Left ventricle myocardium inferior (tissue), 1 donor: Measurements from ENCODE around the gene RAD23A. TPM values are rescaled to one million over a fixed set of nuclear protein-coding genes. Genes with fewer than 3 reads are reported as not detected.
A peak's percentile ranks its signal among the peaks of the same experiment; 100 is the strongest.
"Not testable (repeated sequence)": the region's sequence is repeated elsewhere in the genome, so short reads cannot be mapped to it uniquely, and the experiment has no call there.

Experiments
- DNase-seq: peaks from one replicate; pipeline ENCODE4 v3.0.0-alpha.2; 2020
- H3K27ac ChIP-seq: fragments of 200-600 bp; replicated peaks from 2 replicates; pipeline ENCODE4 v1.8.0; 2021
- H3K27me3 ChIP-seq: fragments of 200-600 bp; 2 replicates; pipeline ENCODE4 v1.8.0; 2021; ENCODE audit warnings: low read depth
- H3K36me3 ChIP-seq: fragments of 200-600 bp; 2 replicates; pipeline ENCODE4 v1.8.0; 2021
- H3K4me1 ChIP-seq: fragments of 200-600 bp; 2 replicates; pipeline ENCODE4 v1.8.0; 2021
- H3K4me3 ChIP-seq: fragments of 200-600 bp; 2 replicates; pipeline ENCODE4 v1.8.0; 2021; ENCODE audit warnings: mild to moderate bottlenecking, moderate library complexity
- H3K9me3 ChIP-seq: fragments of 200-600 bp; replicated peaks from 2 replicates; pipeline ENCODE4 v1.8.0; 2021
- CTCF ChIP-seq: fragments of 200-600 bp; IDR thresholded peaks from 2 replicates; pipeline ENCODE4 v1.8.0; 2021; ENCODE audit warnings: antibody characterized with exemption, mild to moderate bottlenecking, borderline replicate concordance
- intact Hi-C: fragments of 100-400 bp; cut with micrococcal nuclease; formaldehyde crosslinking; loops from one replicate; pipeline ENCODE4 v1.11.0; 2022
- total RNA-seq: library from RNA; stranded (reverse); fragmentation: NEBNext Ultra II Directional; extraction: Animal tissue kit (Norgen Biotek cat#: 25700); gene quantifications from one replicate; pipeline ENCODE4 v1.2.1, GENCODE V29; 2021
- donor health status: DM: no; HTN: yes; CAD: no; lungs with severe emphysema.

Gene RAD23A
- total RNA-seq, 1 donor from 2014 or later = 150 TPM

GRCh38 chr19:12953138-12953798, 7.6 kb downstream of the RAD23A start:
- no peaks in the 10 kb centered on the region for H3K9me3 ChIP-seq
- peak overlapping the region; percentile 96 for H3K27ac ChIP-seq
- peaks cover 62% of the 10 kb centered on the region for H3K36me3 ChIP-seq
- peaks cover 73% of the 10 kb centered on the region for H3K4me1 ChIP-seq
- intact Hi-C loops = no loop called here
- no peaks in the 10 kb centered on the region for H3K27me3 ChIP-seq
- H3K4me3 ChIP-seq = no peak overlapping the region
- DNase-seq = no peak
- no peak for TF ChIP-seq CTCF

- no peak for DNase-seq
- no peak for TF ChIP-seq CTCF
- Histone ChIP-seq H3K4me3 (no peak overlapping the region), H3K36me3 (peaks cover 55% of the 10 kb centered on the region), H3K27ac (peak overlapping the region; percentile 96), H3K4me1 (peaks cover 73% of the 10 kb centered on the region), H3K27me3 (no peaks in the 10 kb centered on the region), H3K9me3 (no peaks in the 10 kb centered on the region)
- intact Hi-C loops = no loop called here
Observed at GRCh38 chr19:12953799-12954611, 8.3 kb downstream of the RAD23A start.

GRCh38 chr19:12954612-12954962, 8.9 kb downstream of the RAD23A start:
- Histone ChIP-seq H3K4me3 (no peak overlapping the region), H3K4me1 (peaks cover 67% of the 10 kb centered on the region), H3K27me3 (no peaks in the 10 kb centered on the region), H3K9me3 (no peaks in the 10 kb centered on the region), H3K27ac (peak overlapping the region; percentile 96), H3K36me3 (peaks cover 49% of the 10 kb centered on the region)
- intact Hi-C loops = no loop called here
- TF ChIP-seq CTCF = no peak
- no peak for DNase-seq

- DNase-seq, H3K27me3 ChIP-seq, H3K9me3 ChIP-seq, intact Hi-C loops: not testable (repeated sequence)
- Histone ChIP-seq H3K4me1 (peaks cover 62% of the 10 kb centered on the region), H3K27ac (peak overlapping the region; percentile 96), H3K36me3 (peaks cover 39% of the 10 kb centered on the region), H3K4me3 (peak overlapping the region; percentile 86)
Observed at GRCh38 chr19:12955575-12955974, 9.9 kb downstream of the RAD23A start.

- Histone ChIP-seq H3K27me3 (no peaks in the 10 kb centered on the region), H3K4me1 (peaks cover 62% of the 10 kb centered on the region)
- intact Hi-C loops = no loop called here
Observed at GRCh38 chr19:12955996-12956395, 10.3 kb downstream of the RAD23A start.

More at GRCh38 chr19:12955996-12956395, 10.3 kb downstream of the RAD23A start:
- Histone ChIP-seq H3K36me3 (peaks cover 35% of the 10 kb centered on the region), H3K27ac (peak overlapping the region; percentile 96), H3K9me3 (no peaks in the 10 kb centered on the region), H3K4me3 (peak overlapping the region; percentile 86)
- no peak for DNase-seq
- TF ChIP-seq CTCF = no peak
